ENCODE results near the gene NSUN3.
"Not testable (repeated sequence)": the region's sequence is repeated elsewhere in the genome, so short reads cannot be mapped to it uniquely, and the experiment has no call there.

Gene NSUN3

GRCh38 chr3:94062513-94063404 is at the start of gene NSUN3, which contains the start of gene DHFR2:
Gene NSUN3, plus strand, starts transcription at chr3:94063061. Its CDS starts 66 bp downstream, at chr3:94063127.
Gene DHFR2, minus strand, starts transcription at chr3:94062916. Its CDS starts 1,405 bp downstream, at chr3:94061511.
- peak; percentile 95 to 99 (median 98) for DNase-seq

GRCh38 chr3:94015025-94015424 is 47.8 kb upstream of the NSUN3 start:
- no peak for DNase-seq

GRCh38 chr3:94019659-94020058 is 43.2 kb upstream of the NSUN3 start:
- no peak for DNase-seq

- DNase-seq: no peak
Observed at GRCh38 chr3:94020293-94020692, 42.6 kb upstream of the NSUN3 start.

- no peak for DNase-seq
Observed at GRCh38 chr3:94024385-94024784, 38.5 kb upstream of the NSUN3 start.

- DNase-seq: no peak
Observed at GRCh38 chr3:94026623-94027022, 36.2 kb upstream of the NSUN3 start.

GRCh38 chr3:94028093-94028837 is 34.6 kb upstream of the NSUN3 start, which contains the start of gene STX19:
Gene STX19, minus strand, starts transcription at chr3:94028597. Its CDS starts 13,328 bp downstream, at chr3:94015269.
- no peak for DNase-seq

GRCh38 chr3:94036909-94037507 is 25.9 kb upstream of the NSUN3 start:
- DNase-seq: peak; percentile 29 to 49 (median 38)

- DNase-seq: no peak
Observed at GRCh38 chr3:94043285-94043684, 19.6 kb upstream of the NSUN3 start.

- not testable (repeated sequence) for DNase-seq
Observed at GRCh38 chr3:94044100-94044936, 18.5 kb upstream of the NSUN3 start.

GRCh38 chr3:94046533-94046932 is 16.3 kb upstream of the NSUN3 start:
- DNase-seq: no peak

GRCh38 chr3:94049267-94049666 is 13.6 kb upstream of the NSUN3 start:
- DNase-seq: no peak

GRCh38 chr3:94050546-94050945 is 12.3 kb upstream of the NSUN3 start:
- no peak for DNase-seq

- no peak for DNase-seq
Observed at GRCh38 chr3:94061297-94061696, 1.6 kb upstream of the NSUN3 start.

- peak in 1 of 3 donors; percentile 9 for DNase-seq
Observed at GRCh38 chr3:94063496-94064119, 747 bp downstream of the NSUN3 start.

GRCh38 chr3:94064243-94064860 is 1.5 kb downstream of the NSUN3 start:
- peak; percentile 39 to 69 (median 63) for DNase-seq

- DNase-seq: peak in 1 of 3 donors; percentile 6
Observed at GRCh38 chr3:94065122-94065521, 2.3 kb downstream of the NSUN3 start.

GRCh38 chr3:94065819-94066480 is 3.1 kb downstream of the NSUN3 start:
- DNase-seq: peak in 2 of 3 donors; percentile 12 to 36

GRCh38 chr3:94066506-94067500 is 3.9 kb downstream of the NSUN3 start:
- no peak for DNase-seq
